ENCODE data around the gene SPAG9.

DNA sequence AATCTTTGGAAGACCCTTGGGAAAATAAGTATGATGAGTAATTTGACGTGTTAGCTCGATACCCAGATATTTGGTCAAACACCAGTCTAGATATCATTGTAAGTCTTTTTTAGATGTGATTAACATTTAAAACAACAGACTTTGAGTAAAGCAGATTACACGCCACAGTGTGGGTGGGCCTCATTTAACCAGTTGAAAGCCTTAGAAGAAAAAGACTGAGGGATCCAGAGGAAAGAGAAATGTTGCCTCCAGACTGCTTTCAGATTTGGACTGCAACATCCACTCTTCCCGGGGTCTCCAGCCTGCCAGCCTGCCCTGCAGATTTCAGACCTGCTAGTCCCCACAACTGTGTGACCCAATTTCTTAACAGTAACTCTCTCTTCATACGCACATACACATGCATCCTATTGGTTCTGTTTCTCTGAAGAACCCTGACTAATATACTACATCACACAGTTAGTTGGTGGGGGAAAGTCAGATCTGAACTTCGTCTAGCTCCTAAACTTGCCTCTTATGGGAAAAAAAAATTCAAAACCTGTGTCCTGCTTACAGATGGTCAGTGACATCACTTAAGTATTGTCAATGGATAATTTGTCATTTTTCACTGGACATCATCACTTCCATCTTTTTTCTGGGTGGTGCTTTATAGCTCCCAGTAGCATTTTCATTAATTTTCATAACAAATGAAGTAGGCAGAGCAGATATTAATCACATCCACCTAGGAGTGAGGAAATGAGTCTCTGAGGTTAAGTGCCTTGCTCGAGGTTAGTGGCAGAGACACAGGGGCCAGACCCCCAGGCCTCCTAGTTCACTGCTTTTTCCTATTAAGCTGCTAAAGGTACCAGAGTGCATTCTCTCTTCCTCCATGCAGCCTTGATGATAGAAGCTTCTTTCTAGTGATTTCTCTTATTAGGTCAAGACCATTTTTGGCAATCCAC, 146.8 kb downstream of the SPAG9 start:
- TF ChIP-seq CTCF (IDR thresholded peaks at IDR 0.05) = no peak
- TF ChIP-seq POLR2A (IDR thresholded peaks at IDR 0.05) = no peak
